Heart right ventricle (tissue), 16 donors: ENCODE data around the gene PLCG1. TPM values are rescaled to one million over a fixed set of nuclear protein-coding genes. Genes with fewer than 3 reads are reported as not detected.

ENCODE experiments used
- ATAC-seq, 8 donors: fragments of 200-7000 bp; cut with Tn5 transposase; one replicate each; pipeline ENCODE4 v1.9.1; 2020; ENCODE audit warnings: mild to moderate bottlenecking in 8 of 8, moderate library complexity in 8 of 8, moderate number of reproducible peaks in 1 of 8
- DNase-seq, 2 donors: peaks; one replicate each; pipeline ENCODE4 v3.0.0-alpha.2; 2020
- H3K27ac ChIP-seq, 10 donors: fragments of 200-600 bp; sonication (generic) in 2 of 10; one replicate each; pipeline versions ENCODE4 v1.5.0 to v1.8.0; 2020 to 2022; ENCODE audit warnings: mild to moderate bottlenecking in 3 of 10
- H3K27me3 ChIP-seq, 7 donors: fragments of 200-600 bp; one replicate each; pipeline ENCODE4 v1.8.0; 2021 to 2022; ENCODE audit warnings: mild to moderate bottlenecking in 2 of 7
- H3K36me3 ChIP-seq, 9 donors: fragments of 200-600 bp; sonication (generic) in 1 of 9; one replicate each; pipeline versions ENCODE4 v1.5.0 to v1.8.0; 2020 to 2022; ENCODE audit warnings: mild to moderate bottlenecking in 2 of 9
- H3K4me1 ChIP-seq, 9 donors: fragments of 200-600 bp; sonication (generic) in 1 of 9; one replicate each; pipeline versions ENCODE4 v1.5.0 to v1.8.0; 2020 to 2022; ENCODE audit warnings: mild to moderate bottlenecking in 4 of 9
- H3K4me3 ChIP-seq, 10 donors: fragments of 200-600 bp; sonication (generic) in 2 of 10; one replicate each; pipeline versions ENCODE4 v1.5.0 to v1.8.0; 2020 to 2022; ENCODE audit warnings: mild to moderate bottlenecking in 7 of 10, moderate library complexity in 2 of 10
- H3K9me3 ChIP-seq, 11 donors: fragments of 200-600 bp in 10 of 11; sonication (generic) in 2 of 11; one replicate each; pipeline versions ENCODE4 v1.5.0 to v1.8.0; 2013 to 2022; ENCODE audit warnings: mild to moderate bottlenecking in 2 of 11, control low read depth in 1 of 11, moderate library complexity in 1 of 11
- WGBS, 2 donors: extraction: QIAGEN DNeasy Blood & Tissue Kit; methylation state at CpG; one replicate each; pipeline ENCODE4 v1.1.7; 2013; ENCODE audit warnings: inconsistent platforms in 1 of 2; 5-methylcytosine and 5-hydroxymethylcytosine counted together
- intact Hi-C, 10 donors: fragments of 100-400 bp; cut with DNase I; formaldehyde crosslinking; loops; one replicate each; pipeline versions ENCODE4 v1.11.1 to v1.14.2; 2022
- polyA plus RNA-seq, 2 donors: library from polyadenylated mRNA; stranded (reverse); fragments of 200-250 nt; gene quantifications; one replicate each; pipeline ENCODE4 v1.2.3, GENCODE V29; 2013
- total RNA-seq, 10 donors: library from RNA; stranded (reverse); fragmentation: NEBNext Ultra II Directional in 3 of 10; extraction: Animal tissue kit (Norgen Biotek cat#: 25700) in 3 of 10; gene quantifications; one replicate each; pipeline versions ENCODE4 v1.2.1 to v1.2.4, GENCODE V29; 2021 to 2023
- TF ChIP-seq, protein P1 (sequence below), 9 donors: fragments of 200-600 bp; sonication (generic) in 2 of 9; IDR thresholded peaks; one replicate each; pipeline versions ENCODE4 v1.5.0 to v1.8.0; 2021 to 2022; ENCODE audit warnings: antibody characterized with exemption in 9 of 9, mild to moderate bottlenecking in 5 of 9, moderate library complexity in 1 of 9
- donor health status: Arrhythmogenic right ventricular cardiomyopathy.
- donor health status: ischemic (EF 13 %, LVEDD 7.1; RV severe dilation, severe dysfunction).
- donor health status: healthy with polysubstance abuse.
- donor health status: DM: no; HTN: yes; CAD: no.
- donor health status: DM: no; HTN: no; CAD: no.
- donor health status: ischemic (EF 25% LVEDD 6.9; RV normal size, moderate dysfunction).
- donor health status: ischemic (EF 25% LVEDD 5.7; RV mildly dilated, moderate dysfunction).
- donor health status: healthy.
- donor health status: DM: yes; HTN: yes; CAD: no.
- donor health status: Ischemic cardiomyopathy.
- donor health status: ischemic (EF 35%, LVEDD 5.7; RV mildly dilated, moderate dysfunction).
- donor health status: nonischemic (EF 11% LVEDD 7.7; RV severe dilation, severe dysfunction).
- donor health status: DM: yes; HTN: yes; CAD: no.
- donor health status: PGD.
- donor health status: ischemic (EF 29% LVEDD 5.4; RV normal size, mild dysfunction).
- donor health status: nonischemic (EF 23%, LVEDD 6.1; RV moderate dilation, normal function).

Gene PLCG1
- total and polyA plus RNA-seq, 12 donors = 36.6 to 81.7 (median 47.9) TPM

GRCh38 chr20:41222703-41223102 is 85.4 kb downstream of the PLCG1 start:
- intact Hi-C loops = no loop called here
- no peaks in the 10 kb centered on the region for H3K9me3 ChIP-seq
- H3K4me3 ChIP-seq = no peak overlapping the region
- TF ChIP-seq, protein P1, sequence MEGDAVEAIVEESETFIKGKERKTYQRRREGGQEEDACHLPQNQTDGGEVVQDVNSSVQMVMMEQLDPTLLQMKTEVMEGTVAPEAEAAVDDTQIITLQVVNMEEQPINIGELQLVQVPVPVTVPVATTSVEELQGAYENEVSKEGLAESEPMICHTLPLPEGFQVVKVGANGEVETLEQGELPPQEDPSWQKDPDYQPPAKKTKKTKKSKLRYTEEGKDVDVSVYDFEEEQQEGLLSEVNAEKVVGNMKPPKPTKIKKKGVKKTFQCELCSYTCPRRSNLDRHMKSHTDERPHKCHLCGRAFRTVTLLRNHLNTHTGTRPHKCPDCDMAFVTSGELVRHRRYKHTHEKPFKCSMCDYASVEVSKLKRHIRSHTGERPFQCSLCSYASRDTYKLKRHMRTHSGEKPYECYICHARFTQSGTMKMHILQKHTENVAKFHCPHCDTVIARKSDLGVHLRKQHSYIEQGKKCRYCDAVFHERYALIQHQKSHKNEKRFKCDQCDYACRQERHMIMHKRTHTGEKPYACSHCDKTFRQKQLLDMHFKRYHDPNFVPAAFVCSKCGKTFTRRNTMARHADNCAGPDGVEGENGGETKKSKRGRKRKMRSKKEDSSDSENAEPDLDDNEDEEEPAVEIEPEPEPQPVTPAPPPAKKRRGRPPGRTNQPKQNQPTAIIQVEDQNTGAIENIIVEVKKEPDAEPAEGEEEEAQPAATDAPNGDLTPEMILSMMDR (IDR thresholded peaks at IDR 0.05) = no peak
- H3K27me3 ChIP-seq = no peaks in the 10 kb centered on the region
- DNase-seq (no peak), ATAC-seq (peak in 3 of 8 donors; percentile 17 to 56 (median 51))
- H3K27ac ChIP-seq = peak overlapping the region in 6 of 10 donors; percentile 12 to 57 (median 30)
- peaks cover 2 to 39% (median 14%) of the 10 kb centered on the region in 9 donors for H3K4me1 ChIP-seq
- no peaks in the 10 kb centered on the region for H3K36me3 ChIP-seq

DNA sequence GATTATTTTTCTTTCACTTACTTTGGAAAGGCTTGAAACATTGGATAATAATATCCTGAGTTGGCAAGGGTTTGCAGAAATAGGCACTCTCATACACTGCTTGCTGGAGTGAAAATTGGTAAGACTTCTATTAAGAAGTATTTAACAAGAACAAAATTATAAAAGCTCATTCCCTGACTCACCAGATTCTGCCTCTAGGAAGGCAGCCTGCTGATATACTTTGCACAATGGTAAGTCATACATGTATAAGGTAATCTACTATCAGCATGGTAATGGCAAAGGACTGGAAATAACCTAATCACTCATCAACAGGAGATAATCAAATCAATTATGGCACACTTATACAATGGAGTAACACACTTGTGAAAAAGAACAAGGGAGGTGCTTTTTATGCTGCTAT is 85.8 kb downstream of the PLCG1 start:
- peak overlapping the region in 5 of 10 donors; percentile 13 to 47 (median 27) for H3K27ac ChIP-seq
- H3K4me3 ChIP-seq = no peak overlapping the region
- intact Hi-C loops = no loop called here
- H3K4me1 ChIP-seq = peaks cover 2 to 37% (median 14%) of the 10 kb centered on the region in 9 donors
- TF ChIP-seq, protein P1 (IDR thresholded peaks at IDR 0.05) = no peak
- no peaks in the 10 kb centered on the region for H3K36me3 ChIP-seq
- no peaks in the 10 kb centered on the region for H3K9me3 ChIP-seq
- H3K27me3 ChIP-seq = no peaks in the 10 kb centered on the region
- DNase-seq (no peak), ATAC-seq (peak in 1 of 8 donors; percentile 6)

DNA sequence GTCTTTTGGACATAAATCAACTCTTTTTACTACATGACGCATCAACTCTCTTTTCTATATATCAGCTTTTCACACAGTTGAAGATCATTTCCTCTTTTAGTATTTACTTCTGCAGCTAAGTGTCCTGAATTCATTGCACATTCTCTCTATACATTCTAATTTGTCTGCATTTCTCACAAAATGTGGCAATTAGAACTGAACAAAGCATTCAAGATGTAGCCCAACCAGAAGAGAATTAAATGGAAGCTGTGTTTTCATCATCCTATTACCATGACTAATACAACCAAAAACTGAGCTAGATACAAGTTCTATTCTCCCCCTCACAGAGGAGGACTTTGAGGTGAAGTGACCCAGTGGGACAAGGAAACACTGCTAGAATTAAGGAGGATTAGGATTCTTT is 86.9 kb downstream of the PLCG1 start:
- 90 to 93% methylated on average over 1 of the region's 1 CpG for WGBS, 2 donors
- ATAC-seq (no peak), DNase-seq (no peak)
- peaks cover 5 to 44% (median 26%) of the 10 kb centered on the region in 9 donors for H3K4me1 ChIP-seq
- no peaks in the 10 kb centered on the region for H3K9me3 ChIP-seq
- no peaks in the 10 kb centered on the region for H3K27me3 ChIP-seq
- H3K36me3 ChIP-seq = no peaks in the 10 kb centered on the region
- TF ChIP-seq, protein P1 (IDR thresholded peaks at IDR 0.05) = no peak
- H3K4me3 ChIP-seq = no peak overlapping the region
- intact Hi-C loops = no loop called here
- no peak overlapping the region for H3K27ac ChIP-seq

DNA sequence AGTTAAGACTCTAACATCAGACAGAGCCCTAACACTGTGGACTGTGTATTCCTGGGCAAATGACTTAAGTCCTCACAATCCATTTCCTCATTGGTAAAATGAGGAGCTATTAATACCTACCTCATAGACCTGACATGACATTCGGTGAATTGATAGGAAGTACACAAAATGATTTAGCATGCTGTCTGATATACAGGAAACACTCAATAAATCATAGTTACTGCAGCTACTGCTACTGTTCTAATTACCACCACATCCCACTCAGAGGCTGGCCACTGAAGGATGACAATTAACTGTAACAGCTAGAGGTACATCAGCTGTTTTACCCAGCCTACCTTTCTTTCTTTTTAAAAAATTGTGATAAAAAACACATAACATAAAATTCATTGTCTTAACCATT is 87.7 kb downstream of the PLCG1 start:
- ATAC-seq (no peak), DNase-seq (no peak)
- TF ChIP-seq, protein P1 (IDR thresholded peaks at IDR 0.05) = no peak
- 66 to 67% methylated on average over 1 of the region's 1 CpG for WGBS, 2 donors
- intact Hi-C loops = no loop called here
- H3K36me3 ChIP-seq = no peaks in the 10 kb centered on the region
- H3K9me3 ChIP-seq = no peaks in the 10 kb centered on the region
- no peak overlapping the region for H3K4me3 ChIP-seq
- no peaks in the 10 kb centered on the region for H3K27me3 ChIP-seq
- H3K27ac ChIP-seq = no peak overlapping the region
- peaks cover 6 to 52% (median 34%) of the 10 kb centered on the region in 9 donors for H3K4me1 ChIP-seq
